ENCODE results near the gene CRYBA1.

- TF ChIP-seq GATA2 (IDR thresholded peaks at IDR 0.05; ENCODE audit: low read depth, low read length), result no peak
- TF ChIP-seq GATA3 (IDR thresholded peaks at IDR 0.05; ENCODE audit: low read depth, low read length), result no peak
Observed at GRCh38 chr17:29248845-29249244, 2.2 kb downstream of the CRYBA1 start.
